HepG2 (cell line): Measurements from ENCODE around the gene RAI2. TPM values are rescaled to one million over a fixed set of nuclear protein-coding genes. Genes with fewer than 3 reads are reported as not detected.

Source experiments
- ATAC-seq: fragments of 200-7000 bp; cut with Tn5 transposase; 3 replicates; pipeline ENCODE4 v1.9.1; 2020; ENCODE audit warnings: mild to moderate bottlenecking, moderate library complexity
- BruUV-seq: library from RNA; stranded (reverse); fragments of 400-500 nt; replicated peaks from 2 replicates; lab custom pipeline; 2021; lab: Mats Ljungman, UMichigan
- CTCF ChIA-PET: fragments of 300-600 bp; formaldehyde crosslinking; extraction: SDS; loops from one replicate; lab custom pipeline; 2021; ENCODE audit warnings: low total read pairs, inconsistent platforms, low intra/inter-chr PET ratio; lab: Yijun Ruan, JAX
- POLR2A ChIA-PET: fragments of 350-600 bp; sonication (Branson Sonifier 250); formaldehyde crosslinking; loops from one replicate; lab custom pipeline; 2020; ENCODE audit warnings: antibody characterized with exemption, inconsistent platforms; lab: Yijun Ruan, JAX
- DNase-seq: peaks from one replicate; pipeline ENCODE4 v3.0.0-alpha.2; 2015; ENCODE audit warnings: low spot score
- FAIRE-seq: peaks from 3 replicates; lab custom pipeline; 2011; peaks lifted over from hg19 to GRCh38; lab: Jason Lieb, UNC
- H2AFZ ChIP-seq: one replicate; pipeline ENCODE4 v1.6.1; 2011; ENCODE audit warnings: low read length, inconsistent platforms
- H3K27ac ChIP-seq: fragments of 300-600 bp; 3 replicates; pipeline ENCODE4 v1.8.0; 2011; ENCODE audit warnings: mixed run types, mild to moderate bottlenecking, mixed read lengths, low read length, inconsistent platforms; ENCODE audit not compliant: insufficient read depth; ENCODE audit errors: extremely low read length
- H3K27me3 ChIP-seq, 2 experiments: fragments of 200-600 bp in 1 of 2; 2 replicates in 1 of 2; 3 replicates in 1 of 2; pipeline versions ENCODE4 v1.6.0 to v1.8.0; 2011; ENCODE audit warnings: low read length in 2 of 2, mild to moderate bottlenecking in 2 of 2, moderate library complexity in 2 of 2, inconsistent platforms in 1 of 2; ENCODE audit not compliant: insufficient read depth in 2 of 2, control insufficient read depth in 1 of 2
- H3K36me3 ChIP-seq, 2 experiments: fragments of 200-600 bp in 1 of 2; replicated peaks in 1 of 2; 2 replicates in 1 of 2; 3 replicates in 1 of 2; pipeline versions ENCODE4 v1.5.1 to v1.8.0; 2011; ENCODE audit warnings: low read length in 2 of 2, inconsistent platforms in 1 of 2; ENCODE audit not compliant: insufficient read depth in 2 of 2, control insufficient read depth in 1 of 2
- H3K4me1 ChIP-seq: 2 replicates; pipeline ENCODE4 v1.5.1; 2012; ENCODE audit warnings: low read length, inconsistent platforms; ENCODE audit not compliant: insufficient read depth
- H3K4me2 ChIP-seq: 2 replicates; pipeline ENCODE4 v1.6.0; 2011; ENCODE audit warnings: low read depth, low read length, inconsistent platforms
- H3K4me3 ChIP-seq, 3 experiments: fragments of 200-600 bp in 1 of 3; sonication (generic), shearing (Covaris generic) in 1 of 3; replicated peaks in 1 of 3; 2 replicates each; pipeline ENCODE4 v1.5.1; 2011 to 2016; ENCODE audit warnings: low read length in 3 of 3, inconsistent platforms in 2 of 3, low read depth in 2 of 3, mild to moderate bottlenecking in 2 of 3, control low read depth in 1 of 3, mixed read lengths in 1 of 3; ENCODE audit not compliant: insufficient read depth in 1 of 3
- H3K79me2 ChIP-seq: one replicate; pipeline ENCODE4 v1.6.1; 2011; ENCODE audit warnings: low read length, inconsistent platforms; ENCODE audit not compliant: insufficient read depth
- H3K9ac ChIP-seq: 2 replicates; pipeline ENCODE4 v1.6.0; 2011; ENCODE audit warnings: mild to moderate bottlenecking, low read depth, low read length, inconsistent platforms; ENCODE audit not compliant: insufficient read depth
- H3K9me3 ChIP-seq: 2 replicates; pipeline ENCODE4 v1.5.1; 2012; ENCODE audit warnings: mild to moderate bottlenecking, low read length
- H4K20me1 ChIP-seq: 2 replicates; pipeline ENCODE4 v1.6.0; 2011; ENCODE audit warnings: inconsistent platforms, mild to moderate bottlenecking, low read length, moderate library complexity; ENCODE audit not compliant: insufficient read depth
- IRX3 ChIP-seq: sonication (generic); formaldehyde crosslinking; IDR thresholded peaks from 2 replicates; pipeline ENCODE4 v1.8.1; 2023; ENCODE audit warnings: mild to moderate bottlenecking, low read depth, missing genetic modification reagents, borderline replicate concordance
- KMT2A ChIP-seq: sonication (generic); formaldehyde crosslinking; IDR thresholded peaks from 2 replicates; pipeline ENCODE4 v1.4.0; 2020; ENCODE audit warnings: missing genetic modification reagents
- MLX ChIP-seq: IDR thresholded peaks from 2 replicates; pipeline ENCODE4 v1.6.1; 2016
- NR2F1 ChIP-seq, 2 experiments: fragments of 450-650 bp in 1 of 2; formaldehyde crosslinking in 1 of 2; IDR thresholded peaks; 2 replicates each; pipeline versions ENCODE4 v1.5.0 to v1.6.1; 2016 to 2020; ENCODE audit warnings: mild to moderate bottlenecking in 1 of 2, missing compliant biosample characterization in 1 of 2, missing genetic modification reagents in 1 of 2, moderate library complexity in 1 of 2
- PAWR ChIP-seq: sonication (generic); formaldehyde crosslinking; IDR thresholded peaks from 2 replicates; pipeline ENCODE4 v1.4.0; 2020; ENCODE audit warnings: missing genetic modification reagents, mild to moderate bottlenecking, borderline replicate concordance
- RELA ChIP-seq: sonication (generic); formaldehyde crosslinking; IDR thresholded peaks from 2 replicates; pipeline ENCODE4 v1.4.0; 2020; ENCODE audit warnings: missing genetic modification reagents
- TERF1 ChIP-seq: sonication (generic); formaldehyde crosslinking; IDR thresholded peaks from 2 replicates; pipeline ENCODE4 v1.8.0; 2022; ENCODE audit warnings: mild to moderate bottlenecking, missing genetic modification reagents, moderate library complexity
- TRAFD1 ChIP-seq: sonication (generic); formaldehyde crosslinking; IDR thresholded peaks from 2 replicates; pipeline ENCODE4 v1.5.1; 2020; ENCODE audit warnings: missing genetic modification reagents, mild to moderate bottlenecking, borderline replicate concordance
- UBTF ChIP-seq: sonication (generic); formaldehyde crosslinking; IDR thresholded peaks from 2 replicates; pipeline ENCODE4 v1.4.0; 2020; ENCODE audit warnings: mild to moderate bottlenecking, missing genetic modification reagents
- ZNF550 ChIP-seq: sonication (generic); formaldehyde crosslinking; IDR thresholded peaks from 2 replicates; pipeline ENCODE4 v1.4.0; 2020; ENCODE audit warnings: mild to moderate bottlenecking, missing genetic modification reagents, borderline replicate concordance
- ZNF644 ChIP-seq: IDR thresholded peaks from 2 replicates; pipeline ENCODE4 v1.6.1; 2016; ENCODE audit warnings: low read depth
- ZNF761 ChIP-seq: sonication (generic); formaldehyde crosslinking; conservative IDR thresholded peaks from 2 replicates; pipeline ENCODE4 v1.4.0; 2020; ENCODE audit warnings: mild to moderate bottlenecking, missing genetic modification reagents
- WGBS: methylation state at CpG from one replicate; pipeline ENCODE4 v1.1.6; 2017; ENCODE audit warnings: low lambda C conversion rate; 5-methylcytosine and 5-hydroxymethylcytosine counted together
- in situ Hi-C: cut with HindIII; loops from 2 replicates; pipeline ENCODE4 v1.10.0; 2017; ENCODE audit warnings: low pct_unique_long_range_greater_than_20kb; ENCODE audit not compliant: extremely low pct_ligation_motif_present
- intact Hi-C: fragments of 100-400 bp; cut with micrococcal nuclease; formaldehyde crosslinking; loops from one replicate; pipeline ENCODE4 v1.10.0; 2022; ENCODE audit not compliant: unreplicated experiment
- polyA plus RNA-seq, 8 experiments: library from polyadenylated mRNA; depleted of rRNA in 3 of 8; stranded (reverse) in 7 of 8; unstranded in 1 of 8; fragments of >200 nt; fragmentation: Illumina TruSeq in 4 of 8; extraction: Trizol in 4 of 8; gene quantifications; 2 replicates each; pipeline versions ENCODE4 v1.2.1 to v1.2.3, GENCODE V29; 2011 to 2016; ENCODE audit warnings: low read depth in 4 of 8, missing spikeins in 1 of 8, mixed read lengths in 1 of 8; ENCODE audit not compliant: insufficient read depth in 1 of 8
- total RNA-seq, 5 experiments: library from RNA; depleted of rRNA; stranded (reverse); fragments of >200 nt; fragmentation: Illumina TruSeq; extraction: Trizol; gene quantifications; 2 replicates each; pipeline ENCODE4 v1.2.3, GENCODE V29; 2016; ENCODE audit warnings: low read depth in 1 of 5

RAI2 gene
- total and polyA plus RNA-seq, 2 of the 13 experiments (the other 11 are each of a cell fraction or from before 2014, with no cell fraction given), result not detected

GRCh38 chrX:17787557-17787956 lies 73.5 kb downstream of the RAI2 start:
- ATAC-seq (peak; percentile 64), DNase-seq (no peak), FAIRE-seq (no peak)
- TF ChIP-seq ZNF550 (CRISPR knock-in tag), result no peak
- no peak for TF ChIP-seq KMT2A (CRISPR knock-in tag)
- TF ChIP-seq NR2F1 (CRISPR knock-in tag; IDR thresholded peaks at IDR 0.05), result no peak
- TF ChIP-seq RELA, result no peak
- no peak for TF ChIP-seq TRAFD1 (CRISPR knock-in tag)
- no peak for TF ChIP-seq UBTF (CRISPR knock-in tag)
- TF ChIP-seq ZNF644 (CRISPR knock-in tag), result no peak
- TF ChIP-seq TERF1 (CRISPR knock-in tag), result no peak
- no peak for TF ChIP-seq MLX (CRISPR knock-in tag)
- no peak for TF ChIP-seq IRX3
- TF ChIP-seq PAWR (CRISPR knock-in tag), result no peak
- TF ChIP-seq ZNF761 (CRISPR knock-in tag), result no peak
- BruUV-seq, result no TSS peak
- Histone ChIP-seq H3K9me3 (no peaks in the 10 kb centered on the region), H3K9ac (no peak overlapping the region), H3K27me3 (no peaks in the 10 kb centered on the region), H3K4me3 (peak overlapping the region in 1 of 3 experiments; percentile 4; a peak in 1 of 6 replicates), H3K79me2 (no peaks in the 10 kb centered on the region), H3K36me3 (no peaks in the 10 kb centered on the region), H4K20me1 (no peaks in the 10 kb centered on the region), H3K4me1 (no peaks in the 10 kb centered on the region; the same call in 1 of the 2 replicates), H3K4me2 (no peak overlapping the region), H2AFZ (no peak overlapping the region), H3K27ac (no peak overlapping the region)
- in situ Hi-C loops (no loop called here), intact Hi-C loops (no loop called here)
- WGBS, result no CpG with 5 or more reads among the region's 11 CpGs
- ChIA-PET POLR2A (no interaction called here), CTCF (interaction anchor here (0.7 kb wide), 1 partner anchor 91 kb away, joined by 3 read pairs; no protein-coding TSS in a partner anchor)
